Raji (cell line): ENCODE measurements around the gene RB1.

Experiments used
- POLR2A ChIP-seq: IDR thresholded peaks from 2 replicates; pipeline ENCODE4 v1.6.1; 2011; ENCODE audit warnings: low read depth, low read length, control low read depth; ENCODE audit not compliant: insufficient read depth

Gene RB1

DNA sequence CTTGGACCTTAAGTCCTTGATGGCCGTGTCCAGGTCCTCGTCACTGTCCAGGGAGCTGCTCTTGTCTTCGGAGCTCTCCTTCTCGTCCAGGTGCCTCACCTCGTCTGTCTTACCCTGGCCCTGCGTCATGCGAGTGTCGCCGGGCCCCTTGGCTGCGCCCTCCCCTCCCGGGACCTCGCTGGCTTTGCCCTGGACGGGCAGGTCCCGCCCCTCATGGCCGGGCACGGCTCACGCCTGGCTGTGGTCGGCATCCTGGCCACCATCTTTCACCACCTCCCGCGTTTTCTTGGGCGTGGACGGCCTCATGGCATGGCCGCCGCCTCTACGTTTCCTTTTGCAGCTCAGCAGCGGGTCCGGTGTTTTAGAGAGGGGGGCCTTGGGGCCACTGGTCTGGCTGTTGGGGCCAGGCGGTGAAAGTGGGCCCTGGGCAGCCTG is 14.8 kb downstream of the RB1 start:
- no peak for TF ChIP-seq POLR2A

DNA sequence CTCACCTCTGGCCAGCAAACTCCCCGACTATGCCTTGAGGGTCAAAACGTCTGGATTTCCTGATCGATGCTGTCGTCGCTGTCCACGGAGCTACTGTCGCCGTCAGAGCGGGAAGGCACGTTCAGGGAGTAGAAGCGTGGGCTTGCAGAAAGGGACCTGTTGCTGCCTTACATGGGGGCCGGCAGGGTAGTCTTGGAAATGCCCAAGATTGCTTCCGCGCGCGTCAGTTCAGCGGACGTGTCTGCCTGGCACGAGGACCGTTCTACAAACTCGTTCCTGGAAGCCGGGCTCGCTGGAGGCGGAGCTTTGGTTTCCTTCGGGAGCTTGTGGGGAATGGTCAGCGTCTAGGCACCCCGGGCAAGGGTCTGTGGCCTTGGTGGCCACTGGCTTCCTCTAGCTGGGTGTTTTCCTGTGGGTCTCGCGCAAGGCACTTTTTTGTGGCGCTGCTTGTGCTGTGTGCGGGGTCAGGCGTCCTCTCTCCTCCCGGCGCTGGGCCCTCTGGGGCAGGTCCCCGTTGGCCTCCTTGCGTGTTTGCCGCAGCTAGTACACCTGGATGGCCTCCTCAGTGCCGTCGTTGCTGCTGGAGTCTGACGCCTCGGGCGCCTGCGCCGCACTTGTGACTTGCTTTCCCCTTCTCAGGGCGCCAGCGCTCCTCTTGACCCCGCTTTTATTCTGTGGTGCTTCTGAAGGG is 15.4 kb downstream of the RB1 start:
- no peak for TF ChIP-seq POLR2A

DNA sequence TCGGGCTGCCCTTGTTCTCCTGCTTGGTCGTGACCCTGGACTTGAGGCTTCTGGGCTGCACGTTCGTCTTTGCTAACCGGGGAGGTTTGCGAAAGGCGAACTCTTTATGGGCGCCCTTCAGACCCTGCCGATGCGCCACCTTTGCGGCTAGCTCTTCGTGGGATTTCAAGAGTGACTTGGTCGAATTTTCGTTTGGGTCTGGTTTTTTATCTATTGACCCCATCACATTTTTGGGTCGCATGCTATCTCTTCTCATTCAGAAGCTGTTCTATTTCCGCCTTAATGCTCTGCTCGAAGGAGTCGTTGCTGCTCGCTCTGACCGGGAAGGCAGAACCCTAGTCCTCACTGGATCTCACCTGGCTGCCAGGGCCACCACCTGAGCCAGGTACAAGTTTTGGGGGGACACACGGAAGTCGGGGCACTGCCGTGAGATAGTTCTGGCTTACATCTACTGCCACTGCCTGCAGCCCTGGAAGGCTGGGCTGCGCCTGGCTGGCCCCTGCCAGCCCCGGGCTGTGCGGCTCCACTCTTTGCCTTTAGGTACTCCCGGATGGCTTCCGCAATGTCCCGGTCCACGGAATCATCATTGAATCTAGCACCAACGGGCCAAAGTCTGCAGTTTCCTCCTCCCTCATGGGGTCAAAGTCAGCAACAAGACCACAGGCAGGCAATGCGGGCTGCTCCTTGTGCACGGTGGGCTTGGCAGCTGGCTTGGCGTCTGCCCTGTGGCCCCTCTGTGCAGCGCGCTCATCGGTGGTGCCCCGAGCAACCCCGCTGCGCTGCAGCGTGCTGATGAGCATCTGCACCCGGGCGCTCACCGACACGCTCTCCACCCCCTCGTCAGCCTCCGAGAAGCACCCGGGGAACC is 16.2 kb downstream of the RB1 start:
- no peak for TF ChIP-seq POLR2A

- TF ChIP-seq POLR2A = no peak
These were observed 16.8 kb downstream of the RB1 start for GRCh38 chr13:48320399-48320790.

GRCh38 chr13:48320891-48321510 is 17.4 kb downstream of the RB1 start:
- no peak for TF ChIP-seq POLR2A

- no peak for TF ChIP-seq POLR2A
These were observed 18.7 kb downstream of the RB1 start for GRCh38 chr13:48322294-48322693.

GRCh38 chr13:48333976-48334375 is 30.4 kb downstream of the RB1 start:
- TF ChIP-seq POLR2A = no peak

DNA sequence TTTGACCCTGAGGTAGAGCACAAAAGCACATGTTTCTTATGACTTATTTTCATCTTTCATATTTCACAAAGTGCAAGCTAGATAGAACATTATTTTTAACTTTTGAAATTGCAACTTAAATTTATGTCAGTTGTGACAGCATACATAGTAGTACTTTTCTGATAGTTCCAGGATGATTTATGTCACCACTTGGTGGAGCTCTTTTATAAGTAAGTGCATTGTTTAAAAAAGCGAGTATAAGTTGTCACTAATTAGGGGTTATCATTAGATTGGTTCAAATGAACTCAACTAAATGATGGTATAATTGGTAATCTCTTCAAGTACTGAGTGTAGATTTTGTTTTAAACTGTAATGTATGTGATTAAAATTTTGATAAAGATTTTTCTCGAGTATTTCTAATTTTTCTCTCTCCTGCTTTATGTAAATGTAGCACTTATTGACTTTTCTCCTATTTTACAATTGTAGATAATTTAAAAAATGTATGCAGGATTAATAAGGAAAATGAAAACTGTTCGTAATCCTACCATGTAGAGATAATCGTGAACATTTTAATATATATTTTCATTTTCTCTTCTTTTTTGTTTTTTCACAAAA is 31.1 kb downstream of the RB1 start:
- no peak for TF ChIP-seq POLR2A

DNA sequence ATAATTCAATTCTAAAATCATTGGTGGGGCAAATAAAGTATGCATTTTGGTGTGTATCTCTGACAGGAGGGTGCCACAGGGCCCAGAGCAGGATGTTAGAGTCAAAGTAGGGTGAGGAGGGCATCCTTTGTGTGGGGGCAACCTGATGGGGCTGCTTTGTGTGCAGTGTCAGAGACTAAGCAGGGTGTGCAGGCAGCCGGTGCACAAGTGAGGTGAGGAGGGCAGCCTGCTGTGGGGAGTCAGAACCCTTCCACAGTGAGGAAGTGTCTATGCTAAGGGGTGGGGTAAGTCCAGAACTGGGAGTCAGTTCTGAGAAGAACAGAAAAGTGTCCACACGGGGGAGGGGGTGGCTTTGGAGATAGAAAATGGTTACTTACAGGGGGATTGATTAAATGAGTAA is 40.7 kb downstream of the RB1 start:
- TF ChIP-seq POLR2A = no peak

- TF ChIP-seq POLR2A = no peak
These were observed 43.0 kb downstream of the RB1 start for GRCh38 chr13:48346583-48346982.

DNA sequence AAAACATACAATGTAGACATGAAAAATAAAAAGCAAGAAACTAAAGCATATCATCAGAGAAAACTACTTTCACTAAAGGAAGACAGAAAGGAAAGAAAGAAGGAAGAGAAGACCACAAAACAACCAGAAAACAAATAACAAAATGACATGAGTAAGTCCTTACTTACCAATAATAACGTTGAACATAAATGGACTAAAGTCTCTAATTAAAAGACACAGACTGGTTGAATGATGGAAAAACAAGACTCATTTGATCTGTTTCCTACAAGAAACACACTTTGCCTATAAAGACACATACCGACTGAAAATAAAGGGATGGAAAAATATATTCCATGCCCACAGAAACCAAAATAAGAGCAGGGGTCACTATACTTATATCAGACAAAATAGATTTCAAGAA is 46.0 kb downstream of the RB1 start:
- no peak for TF ChIP-seq POLR2A

DNA sequence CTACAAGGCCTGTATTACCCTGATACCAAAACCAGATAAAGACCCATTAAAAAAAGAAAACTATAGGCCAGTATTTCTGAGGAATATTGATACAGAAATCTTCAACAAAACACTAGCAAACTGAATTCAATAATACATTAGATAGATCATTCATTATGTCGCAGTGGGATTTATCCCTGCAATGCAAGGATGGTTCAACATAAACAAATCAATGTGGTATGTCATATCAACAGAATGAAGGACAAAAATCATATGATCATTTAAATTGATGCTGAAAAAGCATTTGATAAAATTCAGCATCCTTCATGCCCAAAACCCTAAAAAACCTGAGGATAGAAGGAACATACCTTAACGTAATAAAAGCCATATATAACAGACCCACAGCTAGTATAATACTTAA is 50.0 kb downstream of the RB1 start:
- TF ChIP-seq POLR2A = no peak

DNA sequence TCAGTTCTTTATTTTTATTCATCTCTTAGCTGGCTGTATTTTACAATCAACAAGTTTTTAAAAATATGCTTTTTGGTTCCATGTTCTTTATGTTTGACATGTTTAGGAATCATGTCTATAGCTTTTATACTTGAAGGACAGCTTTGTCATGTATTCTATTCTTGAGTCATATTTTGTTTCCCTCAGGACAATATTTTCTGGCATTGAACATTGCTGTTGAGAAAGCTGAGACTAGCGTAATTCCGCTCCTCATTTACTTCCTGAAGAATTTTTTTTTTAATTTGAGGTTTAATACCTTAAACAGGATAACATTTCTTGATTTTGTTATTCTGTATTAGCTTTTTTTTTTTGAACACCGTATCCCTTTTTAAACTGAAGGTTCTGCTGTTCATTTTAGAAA is 53.2 kb downstream of the RB1 start:
- TF ChIP-seq POLR2A = no peak

GRCh38 chr13:48369988-48370387 is 66.4 kb downstream of the RB1 start:
- TF ChIP-seq POLR2A = no peak

DNA sequence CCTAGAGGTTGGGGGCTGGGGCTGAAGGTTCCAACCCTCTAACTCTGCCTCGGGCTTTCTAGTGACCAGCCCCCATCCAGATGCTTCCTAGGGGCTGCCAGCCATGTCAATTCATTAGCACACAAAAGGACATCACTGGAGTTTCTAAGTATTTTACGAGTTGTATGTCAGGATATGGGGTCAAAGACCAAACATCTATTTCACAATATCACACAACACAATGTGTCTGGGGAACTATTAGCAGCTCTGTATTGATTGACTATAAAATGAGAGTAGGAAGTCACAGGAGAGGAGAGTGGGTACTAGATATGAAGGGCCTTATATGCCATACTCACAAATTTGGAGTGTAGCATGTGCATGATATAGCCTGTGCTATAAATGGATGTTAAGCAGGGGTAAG is 67.3 kb downstream of the RB1 start:
- no peak for TF ChIP-seq POLR2A

DNA sequence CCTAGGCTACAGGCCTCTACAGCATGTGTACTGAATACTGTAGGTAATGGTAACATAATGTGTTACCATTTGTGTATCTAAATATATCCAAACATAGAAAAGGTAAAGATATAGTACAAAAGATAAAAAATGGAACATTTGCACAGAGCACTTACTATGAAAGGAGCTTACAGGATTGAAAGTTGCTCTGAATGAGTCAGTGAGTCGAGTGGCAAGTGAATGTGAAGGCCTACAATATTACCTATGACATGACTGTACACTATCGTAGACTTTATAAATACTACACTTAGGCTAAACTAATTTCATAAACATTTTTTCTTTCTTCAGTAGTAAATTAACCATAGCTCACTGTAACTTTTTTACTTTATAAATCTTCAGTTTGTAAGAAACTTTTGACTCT is 74.3 kb downstream of the RB1 start:
- no peak for TF ChIP-seq POLR2A
